ENCODE measurements around the gene ST6GALNAC4. TPM values are rescaled to one million over a fixed set of nuclear protein-coding genes. Genes with fewer than 3 reads are reported as not detected.

The ST6GALNAC4 gene
- total and polyA plus RNA-seq, 4 donors: 24.6 to 96.2 (median 55.0) TPM

GRCh38 chr9:127928676-127929624 lies 12.1 kb upstream of the ST6GALNAC4 start:
- no peak for ATAC-seq (ENCODE audit: insufficient read depth, low FRiP score)
- Histone ChIP-seq H3K27me3 (ENCODE audit: control insufficient read depth in 3 of 3, insufficient read depth in 3 of 3, low read length in 2 of 3) (peaks cover 0 to 34% (median 14%) of the 10 kb centered on the region in 3 donors), H3K9me3 (ENCODE audit: control insufficient read depth in 4 of 4, insufficient read depth in 3 of 4, low read length in 3 of 4) (no peaks in the 10 kb centered on the region), H3K4me3 (no peak overlapping the region), H3K4me1 (ENCODE audit: control insufficient read depth in 5 of 5, insufficient read depth in 5 of 5, low read length in 5 of 5) (peaks cover 0 to 21% (median 10%) of the 10 kb centered on the region in 5 donors), H3K36me3 (ENCODE audit: control insufficient read depth in 4 of 4, insufficient read depth in 4 of 4, low read length in 4 of 4) (no peaks in the 10 kb centered on the region), H3K9ac (ENCODE audit: insufficient read depth in 1 of 2, low read length in 2 of 2) (no peak overlapping the region), H3K27ac (ENCODE audit: low read depth in 1 of 2, low read length in 1 of 2) (no peak overlapping the region)
- no peak for TF ChIP-seq CTCF (IDR thresholded peaks at IDR 0.05; ENCODE audit: control extremely low read depth, extremely low read depth)
- peak in 1 of 3 donors; percentile 33 for DNase-seq
- 76 to 79% methylated on average over 11 of the region's 11 CpGs for WGBS, 2 donors

- Histone ChIP-seq H3K27ac (ENCODE audit: low read depth in 1 of 2, low read length in 1 of 2) (no peak overlapping the region), H3K4me1 (ENCODE audit: control insufficient read depth in 5 of 5, insufficient read depth in 5 of 5, low read length in 5 of 5) (peaks cover 0 to 21% (median 10%) of the 10 kb centered on the region in 5 donors), H3K9ac (ENCODE audit: insufficient read depth in 1 of 2, low read length in 2 of 2) (no peak overlapping the region), H3K4me3 (no peak overlapping the region), H3K27me3 (ENCODE audit: control insufficient read depth in 3 of 3, insufficient read depth in 3 of 3, low read length in 2 of 3) (peaks cover 0 to 34% (median 14%) of the 10 kb centered on the region in 3 donors), H3K36me3 (ENCODE audit: control insufficient read depth in 4 of 4, insufficient read depth in 4 of 4, low read length in 4 of 4) (no peaks in the 10 kb centered on the region), H3K9me3 (ENCODE audit: control insufficient read depth in 4 of 4, insufficient read depth in 3 of 4, low read length in 3 of 4) (no peaks in the 10 kb centered on the region)
- TF ChIP-seq CTCF (IDR thresholded peaks at IDR 0.05; ENCODE audit: control extremely low read depth, extremely low read depth): no peak
- no peak for DNase-seq
- peak; percentile 9 for ATAC-seq (ENCODE audit: insufficient read depth, low FRiP score)
- WGBS, 2 donors: 26 to 28% methylated on average over 24 of the region's 24 CpGs
Observed at GRCh38 chr9:127927988-127928675, 11.3 kb upstream of the ST6GALNAC4 start.

- WGBS, 2 donors: 1 to 5% methylated on average over 44 to 56 of the region's 56 CpGs
- peaks cover 0 to 34% (median 14%) of the 10 kb centered on the region in 3 donors for H3K27me3 ChIP-seq (ENCODE audit: control insufficient read depth in 3 of 3, insufficient read depth in 3 of 3, low read length in 2 of 3)
- H3K36me3 ChIP-seq (ENCODE audit: control insufficient read depth in 4 of 4, insufficient read depth in 4 of 4, low read length in 4 of 4): no peaks in the 10 kb centered on the region
- no peaks in the 10 kb centered on the region for H3K9me3 ChIP-seq (ENCODE audit: control insufficient read depth in 4 of 4, insufficient read depth in 3 of 4, low read length in 3 of 4)
- peaks cover 0 to 21% (median 10%) of the 10 kb centered on the region in 5 donors for H3K4me1 ChIP-seq (ENCODE audit: control insufficient read depth in 5 of 5, insufficient read depth in 5 of 5, low read length in 5 of 5)
- no peak for ATAC-seq (ENCODE audit: insufficient read depth, low FRiP score)
- no peak overlapping the region for H3K9ac ChIP-seq (ENCODE audit: insufficient read depth in 1 of 2, low read length in 2 of 2)
- peak in 2 of 3 donors; percentile 26 to 62 for DNase-seq
- H3K4me3 ChIP-seq: no peak overlapping the region
- no peak for TF ChIP-seq CTCF (IDR thresholded peaks at IDR 0.05; ENCODE audit: control extremely low read depth, extremely low read depth)
- H3K27ac ChIP-seq (ENCODE audit: low read depth in 1 of 2, low read length in 1 of 2): no peak overlapping the region
Observed at GRCh38 chr9:127927201-127927987, 10.6 kb upstream of the ST6GALNAC4 start.

All from lung (tissue), 12 donors.